ENCODE results near the gene ABL1. TPM values are rescaled to one million over a fixed set of nuclear protein-coding genes. Genes with fewer than 3 reads are reported as not detected.

ABL1 gene
- polyA plus RNA-seq, 3 donors from 2014 or later, result 0.25 to 19.2 (median 5.0) TPM

DNA sequence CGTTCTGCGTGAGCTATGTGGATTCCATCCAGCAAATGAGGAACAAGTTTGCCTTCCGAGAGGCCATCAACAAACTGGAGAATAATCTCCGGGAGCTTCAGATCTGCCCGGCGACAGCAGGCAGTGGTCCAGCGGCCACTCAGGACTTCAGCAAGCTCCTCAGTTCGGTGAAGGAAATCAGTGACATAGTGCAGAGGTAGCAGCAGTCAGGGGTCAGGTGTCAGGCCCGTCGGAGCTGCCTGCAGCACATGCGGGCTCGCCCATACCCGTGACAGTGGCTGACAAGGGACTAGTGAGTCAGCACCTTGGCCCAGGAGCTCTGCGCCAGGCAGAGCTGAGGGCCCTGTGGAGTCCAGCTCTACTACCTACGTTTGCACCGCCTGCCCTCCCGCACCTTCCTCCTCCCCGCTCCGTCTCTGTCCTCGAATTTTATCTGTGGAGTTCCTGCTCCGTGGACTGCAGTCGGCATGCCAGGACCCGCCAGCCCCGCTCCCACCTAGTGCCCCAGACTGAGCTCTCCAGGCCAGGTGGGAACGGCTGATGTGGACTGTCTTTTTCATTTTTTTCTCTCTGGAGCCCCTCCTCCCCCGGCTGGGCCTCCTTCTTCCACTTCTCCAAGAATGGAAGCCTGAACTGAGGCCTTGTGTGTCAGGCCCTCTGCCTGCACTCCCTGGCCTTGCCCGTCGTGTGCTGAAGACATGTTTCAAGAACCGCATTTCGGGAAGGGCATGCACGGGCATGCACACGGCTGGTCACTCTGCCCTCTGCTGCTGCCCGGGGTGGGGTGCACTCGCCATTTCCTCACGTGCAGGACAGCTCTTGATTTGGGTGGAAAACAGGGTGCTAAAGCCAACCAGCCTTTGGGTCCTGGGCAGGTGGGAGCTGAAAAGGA lies 50.7 kb downstream of the ABL1 start:
- no peak overlapping the region for H3K27ac Mint-ChIP-seq

DNA sequence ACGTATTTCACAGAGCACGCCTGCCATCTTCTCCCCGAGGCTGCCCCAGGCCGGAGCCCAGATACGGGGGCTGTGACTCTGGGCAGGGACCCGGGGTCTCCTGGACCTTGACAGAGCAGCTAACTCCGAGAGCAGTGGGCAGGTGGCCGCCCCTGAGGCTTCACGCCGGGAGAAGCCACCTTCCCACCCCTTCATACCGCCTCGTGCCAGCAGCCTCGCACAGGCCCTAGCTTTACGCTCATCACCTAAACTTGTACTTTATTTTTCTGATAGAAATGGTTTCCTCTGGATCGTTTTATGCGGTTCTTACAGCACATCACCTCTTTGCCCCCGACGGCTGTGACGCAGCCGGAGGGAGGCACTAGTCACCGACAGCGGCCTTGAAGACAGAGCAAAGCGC lies 51.9 kb downstream of the ABL1 start:
- H3K36me3 Mint-ChIP-seq, result peaks cover 9 to 22% (median 12%) of the 10 kb centered on the region in 3 donors
- H3K9me3 Mint-ChIP-seq, result no peaks in the 10 kb centered on the region
- H3K4me1 Mint-ChIP-seq, result no peaks in the 10 kb centered on the region
- no peak for DNase-seq
- peaks cover 0 to under 1% (median 0%) of the 10 kb centered on the region in 3 donors for H3K27me3 Mint-ChIP-seq (ENCODE audit: low read depth in 3 of 3)
- no peak overlapping the region for H3K4me3 Mint-ChIP-seq
- no peak overlapping the region for H3K27ac Mint-ChIP-seq

More for the DNA sequence above, 50.7 kb downstream of the ABL1 start:
- no peak overlapping the region for H3K4me3 Mint-ChIP-seq
- DNase-seq, result no peak
- H3K36me3 Mint-ChIP-seq, result peaks cover 15 to 29% (median 18%) of the 10 kb centered on the region in 3 donors
- H3K4me1 Mint-ChIP-seq, result no peaks in the 10 kb centered on the region
- H3K9me3 Mint-ChIP-seq, result no peaks in the 10 kb centered on the region
- H3K27me3 Mint-ChIP-seq (ENCODE audit: low read depth in 3 of 3), result peaks cover 0 to 2% (median 0%) of the 10 kb centered on the region in 3 donors

DNA sequence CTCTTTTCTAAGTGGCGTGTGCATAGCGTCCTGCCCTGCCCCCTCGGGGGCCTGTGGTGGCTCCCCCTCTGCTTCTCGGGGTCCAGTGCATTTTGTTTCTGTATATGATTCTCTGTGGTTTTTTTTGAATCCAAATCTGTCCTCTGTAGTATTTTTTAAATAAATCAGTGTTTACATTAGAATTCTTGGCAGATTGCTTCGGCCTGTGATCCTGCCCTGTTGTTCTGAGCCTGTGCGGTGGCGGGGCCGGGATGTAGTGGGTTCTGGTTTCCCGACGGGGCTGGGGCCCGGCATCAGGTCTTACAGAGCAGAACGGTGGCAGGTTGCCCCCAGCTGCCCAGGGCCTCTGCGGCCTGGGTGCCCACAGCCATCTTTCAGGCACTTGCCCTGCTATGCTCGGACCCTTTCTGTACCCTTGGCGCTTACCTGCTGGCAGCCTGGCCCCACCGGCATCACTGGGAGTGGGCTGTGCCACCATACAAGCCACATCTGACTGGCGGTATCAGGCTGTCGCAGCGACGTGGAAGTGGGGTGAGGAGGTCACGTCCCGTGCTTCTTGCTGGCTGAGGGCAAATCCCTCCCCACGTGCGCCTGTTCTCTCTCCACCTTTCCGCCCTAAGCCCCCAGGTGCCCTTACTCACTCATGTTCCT lies 52.6 kb downstream of the ABL1 start:
- Mint-ChIP-seq H3K36me3 (peaks cover 9 to 22% (median 12%) of the 10 kb centered on the region in 3 donors), H3K4me3 (no peak overlapping the region), H3K4me1 (no peaks in the 10 kb centered on the region), H3K27me3 (ENCODE audit: low read depth in 3 of 3) (peaks cover 0 to 2% (median 0%) of the 10 kb centered on the region in 3 donors), H3K27ac (no peak overlapping the region), H3K9me3 (no peaks in the 10 kb centered on the region)
- DNase-seq, result no peak

DNA sequence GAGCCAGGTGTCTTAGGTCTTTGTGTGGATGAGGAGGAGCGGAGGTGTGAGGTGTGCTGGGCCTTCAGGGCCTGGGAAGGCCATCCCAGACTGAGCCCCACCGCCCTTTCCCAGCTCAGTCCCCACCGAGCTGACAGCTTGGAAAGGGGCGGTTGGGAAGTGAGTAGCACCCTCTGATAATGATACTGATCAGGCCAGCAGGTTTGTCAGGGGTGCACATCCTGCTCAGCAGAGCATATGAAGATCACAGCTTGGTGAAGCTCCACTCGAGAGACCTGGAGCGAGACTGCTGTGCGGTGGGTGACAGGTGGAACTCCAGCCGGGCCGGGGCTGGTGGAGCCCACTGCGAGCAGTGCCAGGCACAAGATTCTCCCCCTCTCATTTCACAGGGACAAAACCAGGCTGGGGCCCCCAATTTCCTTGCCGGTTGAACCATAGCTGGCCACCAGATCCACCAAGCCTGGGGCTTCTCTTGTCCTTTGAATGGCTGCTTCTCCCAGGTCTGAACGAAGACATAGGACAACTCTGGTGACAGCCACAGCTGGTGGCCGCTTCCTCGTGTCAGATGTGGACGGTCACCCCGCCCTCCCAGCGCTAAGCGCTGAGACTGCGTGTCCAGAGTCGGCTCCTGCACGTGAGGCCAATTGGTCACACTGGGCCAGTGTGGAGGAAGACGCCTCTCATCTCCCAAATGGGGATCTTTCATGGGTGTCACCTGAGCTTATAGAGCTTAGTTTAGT lies 53.3 kb downstream of the ABL1 start:
- Mint-ChIP-seq H3K27me3 (ENCODE audit: low read depth in 3 of 3) (peaks cover 0 to 2% (median 0%) of the 10 kb centered on the region in 3 donors), H3K27ac (no peak overlapping the region), H3K36me3 (peaks cover 9 to 22% (median 12%) of the 10 kb centered on the region in 3 donors), H3K9me3 (no peaks in the 10 kb centered on the region), H3K4me1 (peaks cover 0 to 1% of the 10 kb centered on the region in 2 donors), H3K4me3 (no peak overlapping the region)
- DNase-seq, result no peak

DNA sequence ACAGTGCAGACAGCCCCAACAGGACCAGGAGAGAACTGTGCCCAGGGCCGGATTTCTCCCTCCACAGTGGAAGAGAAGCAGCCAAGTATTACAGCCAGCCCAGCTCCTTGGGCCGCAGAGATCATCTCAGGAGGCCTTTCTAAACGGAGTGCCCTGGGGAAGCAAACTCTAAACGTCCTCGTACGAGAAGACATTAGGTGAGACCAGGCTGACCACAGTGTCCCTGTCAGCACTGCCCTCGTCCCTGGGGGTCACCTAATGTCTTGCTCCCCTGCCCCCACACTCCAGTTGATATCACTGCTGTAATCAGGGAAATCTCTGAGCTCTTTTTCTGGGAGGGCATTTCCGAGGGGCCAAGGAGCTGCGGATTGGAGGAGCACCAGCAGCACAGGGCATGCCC lies 55.1 kb downstream of the ABL1 start:
- peaks cover 0 to 3% of the 10 kb centered on the region in 2 donors for H3K4me1 Mint-ChIP-seq
- H3K27ac Mint-ChIP-seq, result no peak overlapping the region
- H3K27me3 Mint-ChIP-seq (ENCODE audit: low read depth in 3 of 3), result peaks cover 0 to 2% (median 0%) of the 10 kb centered on the region in 3 donors
- no peak overlapping the region for H3K4me3 Mint-ChIP-seq
- DNase-seq, result no peak
- H3K36me3 Mint-ChIP-seq, result peaks cover 7 to 16% (median 8%) of the 10 kb centered on the region in 3 donors
- no peaks in the 10 kb centered on the region for H3K9me3 Mint-ChIP-seq

DNA sequence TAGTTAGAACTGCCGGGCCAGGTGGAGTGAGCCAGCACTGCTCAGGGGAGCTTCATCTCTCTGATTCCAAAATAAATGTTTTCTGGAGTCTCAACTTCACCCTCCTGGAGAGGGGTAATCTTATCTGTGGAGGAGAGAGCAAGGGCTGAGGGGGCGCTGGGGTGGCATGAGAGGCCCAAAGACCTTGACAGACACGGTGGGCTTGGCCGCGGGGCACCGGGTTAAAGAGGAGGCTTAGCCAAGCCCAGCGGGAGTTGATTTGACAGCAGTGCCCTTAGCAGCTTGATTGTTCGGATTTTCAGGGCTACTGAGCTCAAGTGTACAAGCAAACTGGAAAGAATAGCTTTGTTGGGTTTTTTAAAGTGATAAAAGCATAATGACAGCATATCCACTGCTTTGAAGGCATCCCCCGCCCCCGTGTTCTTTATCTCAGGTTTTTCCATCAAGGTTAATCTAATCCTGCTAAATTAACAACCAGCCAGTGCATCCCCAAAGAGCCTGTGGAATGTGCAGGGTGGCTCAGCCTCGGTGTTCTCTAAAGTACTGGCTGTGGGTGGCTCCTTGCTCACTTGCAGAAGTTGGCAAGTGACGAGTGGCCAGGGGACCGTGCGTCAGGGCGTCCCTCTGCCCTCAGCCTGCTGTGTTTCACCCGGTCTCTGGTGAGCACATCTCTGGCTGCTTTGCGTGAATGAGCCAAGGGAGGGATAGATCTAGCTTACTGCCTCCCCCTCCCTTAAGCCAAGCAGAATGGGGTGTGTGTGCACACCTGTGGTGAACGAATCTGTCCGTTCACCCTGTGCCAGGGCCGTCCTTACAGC lies 56.0 kb downstream of the ABL1 start:
- DNase-seq, result no peak
- no peak overlapping the region for H3K4me3 Mint-ChIP-seq
- H3K36me3 Mint-ChIP-seq, result peaks cover 5 to 16% (median 8%) of the 10 kb centered on the region in 3 donors
- peaks cover 0 to 2% (median 0%) of the 10 kb centered on the region in 3 donors for H3K27me3 Mint-ChIP-seq (ENCODE audit: low read depth in 3 of 3)
- H3K9me3 Mint-ChIP-seq, result no peaks in the 10 kb centered on the region
- H3K27ac Mint-ChIP-seq, result no peak overlapping the region
- H3K4me1 Mint-ChIP-seq, result peaks cover 0 to 3% of the 10 kb centered on the region in 2 donors

DNA sequence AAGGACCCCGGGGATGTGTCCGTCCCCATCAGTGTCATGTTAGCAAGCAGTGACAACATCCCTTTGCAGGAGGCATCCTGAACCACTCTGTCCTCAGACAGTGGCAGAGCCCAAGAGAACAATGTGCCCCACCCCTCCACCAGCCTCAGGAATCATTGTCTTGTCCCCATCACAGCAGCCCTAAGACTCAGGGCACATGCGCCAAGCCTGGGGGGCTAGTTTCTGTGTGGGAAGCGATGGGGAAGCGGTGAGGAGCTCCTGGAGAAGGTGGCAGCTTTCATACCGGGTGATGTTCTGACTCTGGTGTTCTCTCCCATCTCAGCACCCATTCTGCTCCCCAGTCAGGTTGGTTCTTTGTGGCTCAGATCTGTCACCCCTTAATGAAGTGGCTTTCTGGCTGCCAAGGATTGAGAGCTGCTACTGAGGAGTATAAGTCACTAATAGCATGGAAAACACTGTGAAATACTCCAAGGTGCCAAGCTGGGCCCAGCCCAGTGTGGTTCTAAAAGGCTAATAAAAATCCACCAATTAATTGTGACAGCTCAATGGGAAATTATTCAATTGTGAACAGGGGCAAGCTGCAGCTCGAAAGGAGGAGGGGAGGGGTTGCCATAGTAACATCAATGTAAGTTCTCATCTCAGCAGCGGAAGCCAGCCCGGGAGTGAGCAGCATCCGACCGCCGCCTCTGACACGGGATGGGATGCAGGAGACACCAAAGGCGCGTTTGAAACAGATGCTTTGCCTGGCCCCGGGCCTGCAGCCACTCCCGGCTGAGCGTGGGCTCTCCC lies 56.8 kb downstream of the ABL1 start:
- no peak overlapping the region for H3K4me3 Mint-ChIP-seq
- no peak overlapping the region for H3K27ac Mint-ChIP-seq
- no peak for DNase-seq
- peaks cover 0 to 2% (median 0%) of the 10 kb centered on the region in 3 donors for H3K27me3 Mint-ChIP-seq (ENCODE audit: low read depth in 3 of 3)
- peaks cover 0 to 3% of the 10 kb centered on the region in 2 donors for H3K4me1 Mint-ChIP-seq
- H3K36me3 Mint-ChIP-seq, result peaks cover 5 to 16% (median 8%) of the 10 kb centered on the region in 3 donors
- H3K9me3 Mint-ChIP-seq, result no peaks in the 10 kb centered on the region

DNA sequence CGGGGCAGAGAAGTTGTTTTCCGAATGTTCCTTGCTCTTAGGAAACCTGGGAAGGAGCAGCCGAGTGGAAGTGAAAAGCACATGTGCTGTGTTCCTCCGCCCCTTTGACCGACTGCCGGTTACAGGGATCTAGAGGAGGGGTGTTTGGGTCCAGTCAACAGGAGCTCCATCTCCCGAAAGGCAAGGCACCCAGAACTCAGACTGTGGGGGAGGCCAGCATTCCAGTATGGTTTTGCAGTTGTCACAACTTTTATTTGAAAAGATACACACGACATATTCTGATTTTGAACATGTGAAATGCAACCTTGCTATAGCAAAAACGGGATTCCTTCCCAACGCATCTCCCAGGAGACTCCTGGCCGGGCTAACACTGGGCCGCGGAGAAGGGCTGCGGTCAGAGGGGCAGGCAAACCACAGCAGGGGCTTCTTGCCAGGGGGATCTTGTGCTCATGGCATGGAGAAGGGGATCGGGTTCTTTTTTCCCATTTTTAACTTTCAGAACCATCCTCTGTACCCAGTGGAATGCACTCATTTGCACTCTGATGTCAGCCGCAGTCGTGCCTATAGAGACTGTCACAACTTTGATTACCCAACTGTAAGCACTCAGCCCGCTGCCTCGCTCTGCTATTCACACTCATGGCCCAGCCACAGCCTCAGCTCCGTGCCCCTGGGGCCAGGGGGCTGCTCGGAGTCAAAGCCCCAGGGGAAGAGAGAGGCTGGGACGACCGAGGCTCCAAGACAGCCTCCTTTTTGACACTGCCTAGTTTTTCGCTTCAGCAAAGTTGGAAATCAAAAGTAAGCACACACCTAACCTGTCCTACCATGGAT lies 57.6 kb downstream of the ABL1 start:
- DNase-seq, result no peak
- Mint-ChIP-seq H3K36me3 (peaks cover 0 to 9% (median 3%) of the 10 kb centered on the region in 3 donors), H3K4me1 (peaks cover 0 to 3% of the 10 kb centered on the region in 2 donors), H3K9me3 (no peaks in the 10 kb centered on the region), H3K4me3 (no peak overlapping the region), H3K27me3 (ENCODE audit: low read depth in 3 of 3) (peaks cover 0 to 2% (median 0%) of the 10 kb centered on the region in 3 donors), H3K27ac (peak overlapping the region in 1 of 6 donors; percentile 19)

DNA sequence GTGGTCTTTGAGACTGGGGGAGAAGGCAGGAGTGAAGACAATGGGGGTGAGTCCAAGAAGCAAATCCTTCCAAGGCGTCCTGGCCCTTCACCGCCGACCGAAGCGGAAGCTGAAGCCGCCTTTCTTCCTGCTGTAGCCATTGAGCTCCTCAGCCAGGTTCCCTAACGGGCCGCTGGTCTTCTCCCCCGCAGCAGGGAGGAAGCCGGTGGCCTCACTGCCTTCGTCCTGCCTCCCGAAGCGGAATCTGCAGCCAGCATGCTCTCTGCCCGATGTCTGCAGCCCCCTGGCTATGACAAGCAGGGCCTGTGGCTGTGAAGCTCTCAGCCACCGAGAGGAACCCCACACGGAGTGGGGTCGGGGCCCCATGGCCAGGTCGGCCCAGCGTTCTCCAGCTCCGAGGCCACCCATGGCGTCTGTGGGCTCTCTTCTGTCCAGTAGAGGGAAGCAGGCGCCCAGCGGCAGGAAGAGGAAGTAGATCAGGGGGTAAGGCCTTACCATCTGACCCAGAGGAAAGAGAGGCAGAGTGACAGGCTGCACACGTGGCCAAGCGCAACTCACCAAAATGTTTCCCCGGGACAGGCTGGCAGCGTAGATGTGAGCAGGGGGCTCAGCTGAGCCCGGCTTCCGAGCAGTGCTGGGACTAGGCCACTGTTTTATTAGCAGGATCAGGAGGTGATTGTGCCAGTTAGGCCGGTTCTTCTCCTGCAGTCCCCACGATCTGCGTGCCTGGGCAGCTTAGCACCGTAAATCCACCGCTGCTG lies 58.5 kb downstream of the ABL1 start:
- H3K4me1 Mint-ChIP-seq, result peaks cover 0 to 3% of the 10 kb centered on the region in 2 donors
- peaks cover 0 to 3% (median 1%) of the 10 kb centered on the region in 3 donors for H3K36me3 Mint-ChIP-seq
- peaks cover 0 to 2% (median 0%) of the 10 kb centered on the region in 3 donors for H3K27me3 Mint-ChIP-seq (ENCODE audit: low read depth in 3 of 3)
- peak overlapping the region in 2 of 5 donors; percentile 23 to 24 for H3K4me3 Mint-ChIP-seq
- DNase-seq, result no peak
- no peaks in the 10 kb centered on the region for H3K9me3 Mint-ChIP-seq
- peak overlapping the region in 1 of 6 donors; percentile 28 for H3K27ac Mint-ChIP-seq

DNA sequence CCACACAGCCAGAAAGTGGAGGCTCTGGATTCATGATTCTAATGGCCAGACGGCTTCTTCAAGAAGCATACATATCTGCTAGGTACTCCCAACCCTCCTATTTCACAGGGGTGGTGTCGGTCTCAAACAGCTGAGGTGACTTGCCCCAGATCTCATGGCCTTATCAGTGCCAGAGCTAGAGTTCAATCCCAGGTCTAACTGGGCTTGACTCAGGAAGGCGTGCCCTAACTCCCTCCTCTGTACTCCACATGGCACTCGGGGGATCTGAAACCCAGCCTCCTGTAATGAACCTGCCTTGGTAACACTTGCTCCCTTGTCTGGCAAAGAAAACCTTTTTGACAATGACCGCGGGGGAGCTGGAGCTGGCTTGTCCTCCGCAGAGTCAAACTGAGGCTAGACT lies 59.5 kb downstream of the ABL1 start:
- Mint-ChIP-seq H3K27me3 (ENCODE audit: low read depth in 3 of 3) (peaks cover 0 to 2% (median 0%) of the 10 kb centered on the region in 3 donors), H3K4me1 (peaks cover 0 to 3% of the 10 kb centered on the region in 2 donors), H3K27ac (no peak overlapping the region), H3K4me3 (no peak overlapping the region), H3K36me3 (no peaks in the 10 kb centered on the region), H3K9me3 (no peaks in the 10 kb centered on the region)
- no peak for DNase-seq

DNA sequence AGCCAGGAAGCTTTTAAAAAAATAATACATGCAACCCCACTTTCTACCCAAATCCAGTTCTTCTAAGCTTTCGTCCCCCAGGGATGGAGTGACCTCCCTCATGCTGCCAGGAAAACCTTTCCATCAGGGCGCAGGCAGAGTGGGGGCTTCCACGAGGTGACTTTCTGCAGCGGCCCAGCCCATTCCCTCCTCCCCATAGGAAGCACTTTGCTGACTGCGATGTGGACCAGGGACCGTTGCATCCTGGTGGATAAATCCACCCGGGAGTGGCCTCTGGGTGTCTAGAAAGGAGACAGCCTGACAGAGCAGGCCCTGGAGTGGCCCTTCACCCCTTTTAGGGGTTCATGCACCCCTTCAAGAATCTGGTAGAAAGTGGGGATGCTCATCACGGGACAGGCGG lies 60.0 kb downstream of the ABL1 start:
- Mint-ChIP-seq H3K4me1 (peaks cover 0 to 3% of the 10 kb centered on the region in 2 donors), H3K4me3 (no peak overlapping the region), H3K9me3 (no peaks in the 10 kb centered on the region), H3K36me3 (no peaks in the 10 kb centered on the region), H3K27ac (no peak overlapping the region), H3K27me3 (ENCODE audit: low read depth in 3 of 3) (peaks cover 0 to 2% (median 0%) of the 10 kb centered on the region in 3 donors)
- no peak for DNase-seq

Data from immature natural killer cell (primary cell).